ENCODE results near the gene KPNA1. TPM values are rescaled to one million over a fixed set of nuclear protein-coding genes. Genes with fewer than 3 reads are reported as not detected.

KPNA1 gene
- total RNA-seq, 2 experiments from 2014 or later = 43.4 to 46.0 TPM

Other genes starting within 250 kb of the KPNA1 start
- gene CSTA, start 189.7 kb downstream of the KPNA1 start, total RNA-seq = not detected
- 10 to 100 TPM; 86.4 to 87.8 TPM for gene MIX23, start 131.7 kb downstream of the KPNA1 start, total RNA-seq
- gene FAM162A, start 130.8 kb downstream of the KPNA1 start, total RNA-seq = 100 to 1,000 TPM in 1 of 2 experiments, 10 to 100 TPM in 1; 99.1 to 102 TPM
- gene WDR5B, start 98.9 kb downstream of the KPNA1 start, total RNA-seq = 1 to 10 TPM; 3.7 to 4.4 TPM
- gene PARP9, start 49.4 kb upstream of the KPNA1 start, total RNA-seq = 10 to 100 TPM; 38.1 to 38.4 TPM
- 10 to 100 TPM; 39.6 to 40.8 TPM for gene DTX3L, start 49.4 kb upstream of the KPNA1 start, total RNA-seq
- gene PARP15, start 62.7 kb upstream of the KPNA1 start, total RNA-seq = 10 to 100 TPM in 1 of 2 experiments, 1 to 10 TPM in 1; 9.1 to 11.0 TPM
- gene PARP14, start 165.9 kb upstream of the KPNA1 start, total RNA-seq = 10 to 100 TPM; 50.8 to 51.6 TPM